H4 (cell line): Measurements from ENCODE around the gene NR4A1. TPM values are rescaled to one million over a fixed set of nuclear protein-coding genes. Genes with fewer than 3 reads are reported as not detected.

ENCODE experiments used
- DNase-seq: peaks from one replicate; pipeline ENCODE4 v3.0.0-alpha.2; 2015; ENCODE audit warnings: low spot score
- total RNA-seq: library from RNA; depleted of rRNA; stranded (reverse); fragments of >200 nt; shearing (Covaris generic); gene quantifications from 2 replicates; pipeline ENCODE4 v1.2.3, GENCODE V29; 2014

Gene NR4A1
- total RNA-seq, 1 experiment from 2014 or later = 0.54 TPM

- DNase-seq = no peak
These were observed 7.6 kb downstream of the NR4A1 start for GRCh38 chr12:52058631-52059361.

GRCh38 chr12:52059582-52060497 is 8.6 kb downstream of the NR4A1 start:
- no peak for DNase-seq

- DNase-seq = no peak
These were observed 9.4 kb downstream of the NR4A1 start for GRCh38 chr12:52060498-52061177.

- no peak for DNase-seq
These were observed 10.4 kb downstream of the NR4A1 start for GRCh38 chr12:52061470-52062166.

GRCh38 chr12:52062167-52063081 is 11.2 kb downstream of the NR4A1 start:
- no peak for DNase-seq

GRCh38 chr12:52063082-52063924 is 12.1 kb downstream of the NR4A1 start:
- DNase-seq = no peak

- peak; percentile 53 for DNase-seq
These were observed 12.9 kb downstream of the NR4A1 start for GRCh38 chr12:52063981-52064649.

GRCh38 chr12:52066346-52067080 is 15.3 kb downstream of the NR4A1 start:
- no peak for DNase-seq

GRCh38 chr12:52067081-52067374 is 15.8 kb downstream of the NR4A1 start:
- DNase-seq = no peak

GRCh38 chr12:52069327-52070184 is 18.3 kb downstream of the NR4A1 start, which contains the start of gene ATG101:
Gene ATG101, plus strand, starts transcription at chr12:52069978. Its CDS starts 3,673 bp downstream, at chr12:52073651.
- peak; percentile 94 for DNase-seq

- no peak for DNase-seq
These were observed 19.1 kb downstream of the NR4A1 start for GRCh38 chr12:52070185-52070925.

- peak; percentile 52 for DNase-seq
These were observed 22.5 kb downstream of the NR4A1 start for GRCh38 chr12:52073531-52074381.

GRCh38 chr12:52074971-52075724 is 23.9 kb downstream of the NR4A1 start:
- no peak for DNase-seq

- DNase-seq = no peak
These were observed 25.6 kb downstream of the NR4A1 start for GRCh38 chr12:52076811-52077210.

- no peak for DNase-seq
These were observed 27.0 kb downstream of the NR4A1 start for GRCh38 chr12:52078276-52078675.
